GM19099 (cell line): ENCODE measurements around the gene ARHGAP42.

Experiments used
- POLR2A ChIP-seq: IDR thresholded peaks from 3 replicates; pipeline ENCODE4 v1.6.1; 2011; ENCODE audit warnings: low read depth; ENCODE audit not compliant: insufficient read length; ENCODE audit errors: extremely low read depth

ARHGAP42 gene

DNA sequence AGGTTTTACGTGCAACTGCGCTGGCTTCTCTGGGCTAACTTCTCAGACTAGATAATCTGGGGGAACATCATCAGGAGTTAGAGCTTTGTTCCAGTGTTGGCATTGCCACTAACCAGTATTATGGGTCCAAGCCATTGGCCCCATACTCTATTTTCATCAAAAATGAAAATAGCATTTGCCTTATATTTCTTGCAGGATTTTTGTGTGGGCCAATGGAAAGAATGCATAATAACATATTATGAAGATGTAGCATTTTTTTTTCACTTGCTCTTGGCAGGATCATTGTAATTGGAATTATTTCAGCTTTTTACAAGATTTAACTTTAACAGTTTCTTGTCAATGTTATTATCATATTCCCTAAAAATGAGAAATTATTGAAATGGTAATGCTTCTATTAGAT lies 16.1 kb downstream of the ARHGAP42 start:
- no peak for TF ChIP-seq POLR2A

DNA sequence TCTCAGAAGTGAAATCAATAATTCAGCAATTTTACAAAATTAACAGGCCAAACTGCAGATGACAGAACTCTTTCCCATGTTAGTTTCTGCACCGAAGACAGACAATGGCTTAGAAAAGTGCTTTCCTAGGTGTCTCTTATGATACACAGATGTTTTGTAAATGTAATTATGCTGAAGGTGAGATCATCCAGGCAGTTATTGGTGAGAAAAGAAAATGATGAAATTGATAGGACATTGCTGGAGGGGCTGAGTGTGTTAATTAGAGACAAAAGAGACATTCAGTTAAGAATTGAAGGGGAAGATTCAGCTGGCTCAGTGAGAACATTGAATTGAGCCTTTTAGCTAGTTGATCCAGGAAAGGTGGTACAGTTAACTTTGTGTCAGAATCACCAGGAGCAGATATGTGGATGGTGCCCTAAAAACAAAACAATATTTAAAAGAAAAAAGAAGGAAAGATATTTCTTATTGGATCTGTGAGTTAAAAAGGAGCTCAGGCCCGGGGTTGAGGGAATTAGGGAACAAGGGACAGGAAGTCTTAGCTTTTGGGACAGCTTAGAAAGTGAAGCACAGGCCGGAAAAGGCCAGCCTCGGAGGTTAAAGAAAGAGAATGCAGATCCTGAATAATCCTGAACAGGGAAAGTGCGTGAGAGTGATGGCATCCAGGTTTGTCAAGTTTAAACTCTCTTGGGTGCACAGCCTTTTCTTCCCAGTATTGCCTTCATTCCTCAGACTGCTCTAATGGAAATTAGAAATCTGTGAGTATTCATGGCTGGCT lies 16.9 kb downstream of the ARHGAP42 start:
- no peak for TF ChIP-seq POLR2A

DNA sequence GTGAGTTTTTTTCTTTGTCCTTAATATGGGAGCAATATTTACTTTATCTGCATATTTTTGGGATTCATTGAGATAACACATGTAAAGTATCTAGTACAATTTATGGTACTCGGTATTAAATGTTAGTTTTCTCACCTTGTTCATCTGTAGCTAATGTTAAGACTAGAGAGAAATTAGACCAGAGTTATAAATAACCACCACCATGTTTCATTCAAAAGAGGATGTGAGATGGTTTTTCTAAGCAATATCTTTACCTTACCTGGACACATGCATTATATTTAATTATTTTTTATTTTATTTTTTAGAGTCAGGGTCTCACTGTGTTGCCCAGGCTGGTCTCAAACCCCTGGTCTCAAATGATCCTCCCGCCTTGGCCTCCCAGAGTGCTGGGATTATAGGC lies 18.4 kb downstream of the ARHGAP42 start:
- TF ChIP-seq POLR2A, result no peak

DNA sequence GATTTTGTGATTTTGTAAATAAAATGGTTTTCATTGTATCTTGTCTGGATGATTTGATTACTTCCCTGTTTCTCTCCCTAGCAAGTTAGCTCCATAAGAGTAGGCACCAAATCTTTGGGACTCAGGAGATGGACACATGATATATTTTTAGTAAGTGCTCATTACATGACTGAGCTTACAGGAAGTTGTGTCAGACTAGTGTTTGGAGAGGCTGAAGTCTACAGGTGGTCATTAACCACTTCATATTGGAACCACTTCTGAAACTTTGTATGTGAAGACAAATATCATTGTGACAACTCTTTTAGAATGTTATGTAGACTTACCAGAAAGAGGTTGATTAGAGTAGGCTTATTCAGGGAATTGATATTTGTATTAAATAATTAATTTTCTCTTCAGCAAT lies 19.1 kb downstream of the ARHGAP42 start:
- no peak for TF ChIP-seq POLR2A

DNA sequence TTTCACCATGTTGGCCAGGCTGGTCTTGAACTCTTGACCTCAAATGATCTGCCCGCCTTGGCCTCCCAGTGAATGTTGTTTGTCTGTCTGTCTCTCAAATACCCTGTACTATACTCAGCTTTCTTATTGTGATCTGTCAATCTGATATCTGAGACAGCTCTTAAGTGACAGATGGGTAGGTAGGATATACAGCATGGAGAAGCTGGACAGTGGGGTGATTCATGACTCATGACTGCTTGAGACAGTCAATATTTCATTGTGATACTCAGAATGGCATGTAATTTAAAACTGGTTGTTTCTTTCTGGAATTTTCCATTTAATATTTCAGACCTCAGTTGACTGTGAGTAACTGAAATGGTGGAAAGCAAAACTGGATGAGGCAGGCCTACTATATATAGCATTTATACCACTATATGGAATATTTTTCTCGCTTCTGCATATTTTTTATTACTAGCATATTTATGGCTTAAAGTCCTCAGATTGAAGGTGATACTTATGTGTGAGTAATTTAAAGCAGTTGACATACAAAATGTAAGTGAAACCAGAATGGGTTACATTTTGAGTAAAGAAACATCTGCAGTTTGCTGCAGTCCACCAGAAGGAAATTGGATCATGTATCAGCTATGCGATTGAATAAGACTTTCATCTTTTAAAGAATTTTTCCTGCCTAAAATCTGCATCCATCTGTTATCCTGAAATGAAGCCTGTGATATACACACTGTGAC lies 22.3 kb downstream of the ARHGAP42 start:
- no peak for TF ChIP-seq POLR2A

DNA sequence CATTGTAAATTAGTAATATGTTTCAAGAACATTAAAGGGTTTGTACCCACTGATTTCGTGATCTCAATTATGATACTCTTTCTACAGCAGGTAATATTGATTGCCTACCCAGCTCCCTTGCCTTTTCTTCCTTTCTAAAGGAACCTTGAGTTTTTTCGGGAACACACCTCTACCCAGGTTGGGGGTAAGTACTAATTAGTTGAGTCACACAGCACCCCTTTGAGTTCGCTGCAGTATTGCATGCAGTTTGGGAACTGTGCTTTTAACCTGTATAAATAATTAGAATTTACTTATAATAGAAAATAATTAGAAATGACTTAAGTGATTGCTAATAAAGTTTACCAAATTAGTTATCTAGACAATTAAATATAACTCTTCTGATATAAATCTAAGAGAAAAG lies 24.9 kb downstream of the ARHGAP42 start:
- TF ChIP-seq POLR2A, result no peak

DNA sequence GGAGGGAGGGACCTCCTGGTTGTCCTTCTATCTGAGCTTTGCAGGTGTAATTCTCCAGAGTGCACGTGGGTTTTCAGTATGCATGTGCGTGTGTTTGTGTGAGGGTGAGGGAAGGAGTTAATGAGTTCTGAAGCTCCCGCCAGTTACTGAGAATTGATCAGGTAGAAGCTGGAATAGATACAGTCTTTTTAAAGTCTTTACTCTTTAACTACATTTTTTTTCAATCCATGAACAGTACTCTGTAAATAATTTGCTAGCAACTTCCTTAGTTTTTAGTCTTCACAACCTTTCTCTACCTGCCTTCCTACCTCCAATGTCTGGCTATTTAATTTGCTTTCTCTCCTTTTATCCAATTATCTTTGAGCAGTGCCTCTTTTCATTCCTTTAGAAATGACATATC lies 25.5 kb downstream of the ARHGAP42 start:
- TF ChIP-seq POLR2A, result no peak

DNA sequence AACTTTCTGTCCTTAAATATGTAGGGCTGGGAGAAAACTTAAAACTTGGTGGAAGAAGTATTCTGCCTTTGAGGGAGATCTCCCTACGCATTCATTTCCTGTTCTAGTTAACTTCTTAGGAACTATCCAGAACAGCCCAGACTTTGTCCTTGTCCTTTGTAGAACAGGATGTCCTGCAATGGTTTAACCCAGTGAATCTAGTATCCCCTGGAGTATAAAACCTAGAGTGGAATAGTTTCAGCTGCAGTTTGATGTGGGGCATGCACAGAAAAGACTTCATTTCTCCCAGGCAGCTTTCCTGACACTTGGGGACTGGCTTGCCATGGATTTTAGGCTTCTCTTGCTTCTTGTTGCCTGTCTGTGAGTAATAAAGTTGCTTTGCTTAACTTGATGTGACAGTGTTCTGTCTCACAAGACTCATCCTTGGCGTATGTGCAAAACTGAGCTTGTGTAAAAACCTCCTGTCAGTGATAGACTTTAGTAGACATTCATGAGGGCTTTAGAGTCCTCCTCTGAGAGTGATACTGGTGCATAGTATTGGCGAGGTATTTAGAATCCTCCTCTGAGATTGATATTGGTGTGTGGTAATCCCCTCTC lies 28.2 kb downstream of the ARHGAP42 start:
- TF ChIP-seq POLR2A, result no peak

DNA sequence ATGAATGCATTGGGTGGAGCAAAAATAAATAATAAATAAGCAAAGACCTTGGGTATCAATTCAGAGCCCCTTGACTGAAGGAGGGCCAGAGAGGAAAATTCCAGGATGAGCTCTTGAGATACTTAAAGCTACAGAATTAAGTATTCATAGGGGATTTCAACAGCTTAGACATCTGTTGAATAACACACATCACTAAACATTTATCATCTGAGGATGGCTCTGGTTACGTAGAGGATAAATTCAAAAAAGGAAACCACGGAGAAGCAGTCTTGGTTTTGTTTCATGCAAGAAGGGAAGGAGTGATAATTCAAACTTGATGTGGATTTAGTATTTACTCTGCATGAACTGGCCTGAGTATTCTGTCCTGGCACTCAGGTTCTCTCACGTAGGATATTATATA lies 29.8 kb downstream of the ARHGAP42 start:
- TF ChIP-seq POLR2A, result no peak

DNA sequence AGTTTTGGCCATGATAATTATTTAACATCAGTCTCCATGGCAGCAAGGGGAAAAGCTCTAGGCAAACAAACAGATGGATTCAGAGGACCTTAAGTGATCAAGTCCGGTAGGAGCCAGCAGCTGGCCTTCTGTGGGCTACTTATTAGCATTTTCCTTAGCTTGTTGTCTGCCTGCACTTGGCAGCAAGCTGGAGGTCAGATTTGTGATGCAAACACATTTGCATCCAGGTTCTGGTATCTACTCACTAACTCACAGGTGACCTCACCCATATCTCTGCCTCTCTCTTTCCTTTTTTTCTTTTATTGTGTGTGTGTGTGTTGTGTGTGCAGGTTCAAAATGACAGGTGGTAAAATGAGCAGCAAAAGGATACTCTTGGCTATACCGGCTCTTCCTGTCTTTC lies 32.3 kb downstream of the ARHGAP42 start:
- TF ChIP-seq POLR2A, result no peak

DNA sequence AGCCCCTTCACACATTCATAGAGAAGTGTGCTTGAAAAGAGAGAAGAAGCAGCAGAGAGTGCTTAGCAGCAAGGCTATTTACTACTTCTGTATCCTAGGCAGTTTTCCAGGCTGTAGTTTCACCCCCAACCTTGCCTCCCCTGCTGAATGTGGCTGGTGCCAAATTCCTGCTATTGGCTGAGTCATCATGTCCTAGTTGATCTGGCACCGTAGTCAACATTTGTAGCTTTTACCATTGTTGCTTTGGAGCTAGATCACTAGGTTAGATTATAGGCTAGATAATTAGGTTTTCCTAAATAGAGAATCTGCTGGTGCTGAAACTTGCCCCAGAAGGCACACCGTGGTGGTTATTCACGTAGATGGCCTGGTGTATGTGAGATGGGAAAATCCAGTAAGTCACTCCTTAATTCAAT lies 32.7 kb downstream of the ARHGAP42 start:
- no peak for TF ChIP-seq POLR2A

DNA sequence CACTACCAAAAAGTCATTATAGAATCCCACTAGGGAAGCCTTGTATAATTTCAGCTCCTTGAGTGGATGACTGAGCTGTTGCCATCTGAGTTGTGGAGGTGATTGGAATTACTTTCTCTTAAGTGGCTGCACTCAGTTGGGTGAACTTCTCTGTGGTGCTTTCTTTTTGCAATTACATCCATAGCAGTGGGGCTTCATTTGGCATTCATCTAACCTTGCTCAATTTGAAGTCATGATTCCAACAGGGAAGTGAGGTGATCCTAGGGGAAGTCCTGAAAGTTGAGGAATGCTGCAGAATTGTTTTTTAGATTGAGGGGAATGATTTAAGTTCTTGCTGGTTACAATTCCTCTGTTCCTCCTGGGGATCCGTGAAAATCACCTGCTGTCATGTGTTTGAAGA lies 39.6 kb downstream of the ARHGAP42 start:
- TF ChIP-seq POLR2A, result no peak

DNA sequence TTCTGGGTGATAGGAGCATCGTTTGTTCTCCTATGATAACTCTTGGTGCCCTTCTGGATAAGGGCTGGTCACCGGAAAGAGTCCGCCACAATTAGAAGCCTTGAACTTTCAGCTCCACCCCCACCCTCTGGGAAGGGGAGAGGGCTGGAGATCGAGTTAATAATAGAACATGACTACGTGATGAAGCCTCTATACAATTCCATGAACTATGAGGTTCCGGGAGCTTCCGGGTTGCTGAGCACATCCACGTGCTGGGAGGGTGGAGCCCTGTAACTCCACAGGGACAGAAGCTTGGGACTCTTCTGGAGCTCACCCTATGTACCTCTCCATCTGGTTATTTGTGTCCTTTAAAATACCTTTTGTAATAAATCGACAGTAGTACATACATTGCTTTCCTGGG lies 40.3 kb downstream of the ARHGAP42 start:
- no peak for TF ChIP-seq POLR2A

DNA sequence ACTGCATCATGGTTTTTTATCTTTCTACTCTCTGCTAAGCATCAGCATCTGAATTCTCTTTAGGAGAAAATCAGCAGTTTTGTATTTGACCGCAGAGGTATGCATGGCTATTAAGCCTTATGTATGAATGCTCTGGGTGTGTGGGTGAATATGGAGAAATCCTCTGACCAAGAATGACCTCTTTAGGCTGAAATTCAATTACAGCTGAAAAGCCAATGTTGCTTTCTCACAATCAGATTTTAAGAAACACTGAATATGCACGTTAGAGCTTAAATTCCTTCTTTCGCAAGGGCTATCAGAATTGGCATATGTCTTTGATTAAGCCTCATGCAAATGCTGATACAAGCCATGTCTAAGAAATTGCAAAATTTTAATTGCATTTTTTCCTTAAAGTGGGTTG lies 43.2 kb downstream of the ARHGAP42 start:
- no peak for TF ChIP-seq POLR2A

DNA sequence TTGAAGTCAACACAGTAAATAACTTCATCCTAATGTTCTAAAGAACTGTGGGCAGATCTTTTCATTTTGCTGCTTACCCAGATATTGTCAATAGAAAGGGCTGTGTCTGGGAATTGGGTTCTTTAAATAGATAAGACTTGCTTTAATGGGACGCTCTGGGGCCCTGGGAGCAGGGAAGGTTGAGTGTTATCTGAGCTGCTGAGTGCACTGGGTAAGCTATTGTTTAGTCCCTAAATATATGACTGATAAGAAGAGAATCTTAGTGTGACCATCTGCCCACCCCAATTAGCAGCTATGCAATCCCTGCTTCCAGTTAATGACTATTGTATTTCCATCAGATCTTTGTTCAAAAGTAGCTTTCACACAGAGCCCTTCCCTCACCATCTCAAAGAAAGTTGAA lies 44.4 kb downstream of the ARHGAP42 start:
- no peak for TF ChIP-seq POLR2A

DNA sequence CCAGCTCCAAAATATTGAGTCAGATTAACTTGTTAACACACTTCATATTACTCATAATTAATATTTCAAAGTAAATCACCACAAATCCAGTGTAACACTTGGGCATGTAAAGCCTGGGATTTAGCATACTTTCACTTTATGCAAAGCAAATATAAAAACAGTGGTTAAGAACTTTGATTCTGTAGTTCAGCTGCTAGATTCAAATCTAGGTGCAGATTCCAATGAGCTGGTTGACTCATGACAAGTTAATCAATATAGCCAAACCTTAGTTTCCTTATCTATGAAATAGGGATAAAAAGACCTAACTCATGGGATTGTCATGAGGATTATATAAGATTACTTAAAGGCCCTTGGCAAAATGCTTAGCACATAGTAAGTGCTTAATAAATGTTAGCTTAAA lies 45.9 kb downstream of the ARHGAP42 start:
- TF ChIP-seq POLR2A, result no peak
